CD4-positive, alpha-beta T cell treated with Interleukin-4 for 1 hour (primary cell): ENCODE results near the gene POLR2L.
A peak's percentile ranks its signal among the peaks of the same experiment; 100 is the strongest.

ENCODE experiments used
- DNase-seq, 2 donors: peaks; one replicate each; pipeline ENCODE4 v3.0.0-alpha.2; 2020 to 2022

POLR2L gene

DNA sequence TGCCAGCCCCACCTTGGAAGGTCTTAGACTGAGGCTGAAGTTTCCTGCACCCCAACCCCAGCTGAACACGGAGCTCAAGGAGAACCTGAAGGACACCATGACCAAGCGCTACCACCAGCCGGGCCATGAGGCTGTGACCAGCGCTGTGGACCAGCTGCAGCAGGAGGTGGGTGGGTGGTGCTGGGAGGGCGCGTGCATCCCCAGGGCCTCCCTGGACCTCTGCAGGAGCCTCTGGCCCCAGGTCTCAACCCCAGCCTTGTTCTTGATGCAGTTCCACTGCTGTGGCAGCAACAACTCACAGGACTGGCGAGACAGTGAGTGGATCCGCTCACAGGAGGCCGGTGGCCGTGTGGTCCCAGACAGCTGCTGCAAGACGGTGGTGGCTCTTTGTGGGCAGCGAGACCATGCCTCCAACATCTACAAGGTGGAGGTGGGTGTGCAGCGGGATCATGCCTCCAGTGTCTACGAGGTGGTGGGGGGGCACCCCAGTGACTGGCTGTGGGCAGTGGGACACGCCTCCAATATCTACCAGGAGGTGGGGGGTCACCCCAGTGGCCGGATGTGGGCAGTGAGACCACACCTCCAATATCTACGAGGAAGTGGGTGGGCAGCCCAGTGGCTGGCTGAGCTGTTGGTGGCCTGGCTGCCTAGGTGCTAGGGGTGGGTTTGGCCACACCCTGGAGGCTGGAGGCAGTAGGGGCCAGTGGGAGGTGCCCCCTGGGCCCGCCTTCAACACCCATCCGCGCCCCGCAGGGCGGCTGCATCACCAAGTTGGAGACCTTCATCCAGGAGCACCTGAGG lies 4.9 kb downstream of the POLR2L start:
- no peak for DNase-seq

DNA sequence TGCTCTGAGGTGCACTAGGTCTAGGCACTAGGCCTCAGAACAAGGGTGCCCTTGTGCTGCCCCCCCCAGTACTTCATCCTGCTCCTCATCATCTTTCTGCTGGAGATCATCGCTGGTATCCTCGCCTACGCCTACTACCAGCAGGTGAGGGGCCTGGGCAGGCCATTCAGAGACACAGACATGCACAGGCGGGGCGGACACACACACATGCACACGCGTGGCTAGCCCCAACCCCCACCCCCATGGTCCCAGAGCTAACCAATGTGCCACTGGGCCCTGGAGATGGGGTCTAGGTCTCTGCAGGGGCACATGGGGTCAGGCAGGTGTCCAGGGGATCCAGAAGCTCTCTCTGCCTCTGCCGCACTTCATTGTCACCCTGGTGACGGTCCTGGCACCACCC lies 5.6 kb downstream of the POLR2L start:
- DNase-seq = no peak

DNA sequence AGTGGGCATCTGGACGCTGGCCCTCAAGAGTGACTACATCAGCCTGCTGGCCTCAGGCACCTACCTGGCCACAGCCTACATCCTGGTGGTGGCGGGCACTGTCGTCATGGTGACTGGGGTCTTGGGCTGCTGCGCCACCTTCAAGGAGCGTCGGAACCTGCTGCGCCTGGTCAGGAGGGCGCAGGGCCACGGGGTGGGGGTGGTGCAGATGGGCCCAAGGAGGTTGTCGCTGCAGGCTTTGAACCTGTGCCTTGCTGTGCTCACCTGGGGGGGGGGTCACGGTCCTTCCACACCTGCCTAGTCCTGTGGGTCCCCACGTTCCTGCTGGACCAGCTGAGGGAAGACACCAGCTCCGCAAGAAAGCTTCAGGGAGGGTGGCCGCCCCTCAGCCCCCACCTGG lies 6.1 kb downstream of the POLR2L start:
- no peak for DNase-seq

DNA sequence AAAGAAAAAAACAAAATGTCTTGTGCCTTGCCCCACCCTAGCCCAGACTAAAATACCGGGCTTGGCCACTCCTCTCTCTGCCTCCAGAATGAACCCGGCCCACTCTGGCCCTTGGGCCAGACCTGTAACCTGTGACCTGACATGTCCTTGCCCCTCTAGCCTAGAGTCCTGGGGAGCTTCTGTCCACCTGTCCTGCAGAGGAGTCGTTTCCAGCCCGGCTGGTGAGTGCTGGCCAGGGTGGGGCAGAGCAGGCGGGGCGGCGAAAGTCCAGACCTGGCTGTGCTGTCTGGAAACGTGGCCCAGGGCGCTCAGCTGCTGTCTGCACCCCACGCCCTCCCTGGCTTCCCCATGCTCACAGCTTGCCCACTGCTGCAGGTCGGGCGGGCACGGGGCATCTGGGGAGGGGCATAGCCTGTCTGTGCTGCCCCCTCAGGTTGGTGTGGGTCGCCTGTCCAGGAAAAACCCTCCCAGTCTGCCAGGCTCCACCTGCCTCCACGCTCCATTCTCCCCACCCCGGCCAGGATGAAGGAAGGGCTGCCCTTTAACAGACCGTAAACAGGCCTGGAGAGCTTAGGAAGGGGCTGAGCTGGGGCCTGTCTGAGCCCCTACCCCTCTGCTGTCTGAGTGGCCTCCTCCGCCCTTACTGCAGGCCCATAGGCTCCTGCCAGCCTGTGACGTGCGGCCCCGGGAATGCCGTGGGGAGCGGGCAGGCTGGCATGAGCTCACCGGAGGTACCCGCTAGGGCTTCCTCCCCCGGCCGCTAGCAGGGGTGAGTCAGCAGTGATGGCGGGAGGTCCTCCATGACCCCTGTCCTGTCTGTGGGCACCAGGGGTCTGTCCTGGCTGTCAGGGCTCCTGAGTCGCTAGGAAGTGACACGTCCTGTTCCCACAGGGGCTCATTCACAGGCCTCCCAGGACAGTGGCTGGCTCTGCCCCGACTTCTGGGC lies 7.7 kb downstream of the POLR2L start:
- DNase-seq = no peak

DNA sequence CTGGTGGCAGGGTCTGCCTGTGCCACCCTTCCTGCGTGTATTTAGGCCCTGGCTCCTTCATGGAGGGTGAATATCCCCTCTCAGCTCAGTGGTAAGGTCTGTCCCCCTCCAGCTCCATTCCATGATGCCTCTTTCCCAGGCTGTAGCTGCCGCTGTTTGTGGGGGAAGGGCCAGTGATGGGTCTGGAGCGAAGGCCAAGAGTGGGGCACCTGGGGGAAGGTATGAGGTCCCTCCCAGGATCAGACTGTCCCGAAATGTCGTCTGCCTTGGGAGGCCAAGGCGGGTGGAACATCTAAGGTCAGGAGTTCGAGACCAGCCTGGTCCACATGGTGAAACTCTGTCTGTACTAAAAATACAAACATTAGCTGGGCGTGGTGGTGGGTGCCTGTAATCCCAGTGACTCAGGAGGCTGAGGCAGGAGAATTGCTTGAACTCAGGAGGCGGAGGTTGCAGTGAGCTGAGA lies 8.4 kb downstream of the POLR2L start:
- no peak for DNase-seq

DNA sequence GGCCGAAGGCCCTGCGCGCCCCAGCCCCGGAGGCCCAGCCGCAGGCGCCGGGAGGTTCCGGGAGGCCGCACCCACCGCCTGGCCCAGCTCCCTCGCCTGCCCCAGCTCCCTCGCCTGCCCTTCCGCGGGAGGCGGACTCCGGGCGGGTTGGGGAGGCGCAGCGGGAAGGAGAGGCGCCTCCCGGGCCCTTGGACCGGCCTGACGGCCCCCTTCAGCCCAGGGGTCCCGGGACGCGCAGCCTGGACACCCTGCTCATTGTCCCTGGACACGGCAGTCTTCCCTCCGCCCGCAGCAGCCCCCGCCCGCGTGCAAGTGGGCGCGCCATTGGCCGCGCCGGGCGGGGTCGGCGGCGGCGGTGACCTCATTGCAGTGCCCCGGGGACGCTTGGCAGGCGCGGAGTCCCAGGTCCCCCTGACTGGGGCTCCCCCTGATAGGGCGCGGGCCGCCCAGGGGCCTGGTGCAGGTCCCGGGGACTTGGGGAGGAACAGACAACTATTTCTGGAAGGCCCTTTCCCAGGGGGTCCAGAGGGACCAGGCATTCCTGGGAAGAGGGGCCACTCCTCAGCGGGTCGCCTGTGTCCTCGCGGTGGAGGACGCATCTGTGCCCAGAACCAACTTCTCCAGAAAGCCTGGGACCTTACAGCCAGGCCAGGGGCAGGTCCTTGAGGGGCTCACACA lies 9.1 kb downstream of the POLR2L start:
- peak; percentile 30 to 31 for DNase-seq

DNA sequence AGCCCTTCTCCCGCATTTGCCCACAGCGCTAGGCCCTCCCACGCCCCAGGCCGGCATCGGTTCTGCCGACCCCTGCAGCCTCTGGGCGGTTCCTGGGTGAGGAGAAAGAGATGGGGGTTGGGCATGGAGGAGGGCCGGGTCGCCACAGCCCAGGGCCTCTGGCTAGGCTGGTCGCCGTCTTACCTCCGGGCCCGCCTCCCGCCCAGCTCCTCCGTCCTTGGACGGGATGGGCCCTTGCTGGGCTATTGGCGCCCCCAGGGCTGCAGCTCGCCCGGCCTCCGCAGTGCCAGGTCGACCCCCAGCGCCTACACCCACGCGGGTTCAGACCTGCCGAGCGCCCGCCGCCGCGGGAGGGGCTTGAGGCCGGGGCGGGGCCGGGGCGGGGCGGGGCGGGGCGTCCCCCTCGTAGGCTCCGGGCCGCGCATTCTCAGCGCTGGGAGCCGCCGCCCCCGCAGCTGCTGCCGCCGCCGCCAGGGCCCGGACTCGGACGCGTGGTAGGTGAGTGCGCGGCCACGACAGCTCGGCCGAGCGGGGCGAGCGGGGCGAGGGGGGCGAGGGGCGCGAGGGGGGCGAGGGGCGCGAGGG lies 9.7 kb downstream of the POLR2L start, which contains the start of gene CD151:
Gene CD151 (plus strand): TSS at position 424 of the 585 bp plus-strand sequence. CDS start 3,118 bp downstream, outside the sequence.
- DNase-seq = peak in 1 of 2 donors; percentile 48

DNA sequence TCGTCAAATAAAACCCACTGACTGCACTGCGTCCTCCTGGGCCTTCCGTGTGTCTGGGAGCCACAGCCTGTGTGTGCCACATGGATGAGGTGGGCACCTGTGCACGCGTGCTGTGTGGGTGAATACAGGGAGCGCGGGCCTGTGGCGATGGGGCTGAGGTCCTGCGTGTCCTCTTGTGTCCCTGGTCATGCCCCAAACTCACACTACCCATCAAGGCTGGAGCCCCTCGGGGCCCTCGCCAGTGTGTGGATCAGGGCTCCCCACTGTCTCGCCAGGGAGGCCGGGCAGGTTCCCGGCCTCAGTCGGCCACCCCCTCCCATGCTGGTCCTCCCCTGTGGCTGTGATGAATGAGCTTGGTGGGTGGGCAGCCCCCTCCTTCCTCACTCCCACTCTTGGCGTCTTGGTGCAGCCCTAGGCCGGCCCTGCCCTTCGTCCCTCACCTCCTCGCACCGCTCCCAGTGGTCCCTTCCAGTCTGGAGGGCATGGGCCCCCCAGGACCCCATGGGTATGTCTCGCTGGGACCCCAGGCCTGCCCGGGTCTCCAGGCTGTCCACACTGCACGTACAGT lies 10.3 kb downstream of the POLR2L start:
- no peak for DNase-seq

DNA sequence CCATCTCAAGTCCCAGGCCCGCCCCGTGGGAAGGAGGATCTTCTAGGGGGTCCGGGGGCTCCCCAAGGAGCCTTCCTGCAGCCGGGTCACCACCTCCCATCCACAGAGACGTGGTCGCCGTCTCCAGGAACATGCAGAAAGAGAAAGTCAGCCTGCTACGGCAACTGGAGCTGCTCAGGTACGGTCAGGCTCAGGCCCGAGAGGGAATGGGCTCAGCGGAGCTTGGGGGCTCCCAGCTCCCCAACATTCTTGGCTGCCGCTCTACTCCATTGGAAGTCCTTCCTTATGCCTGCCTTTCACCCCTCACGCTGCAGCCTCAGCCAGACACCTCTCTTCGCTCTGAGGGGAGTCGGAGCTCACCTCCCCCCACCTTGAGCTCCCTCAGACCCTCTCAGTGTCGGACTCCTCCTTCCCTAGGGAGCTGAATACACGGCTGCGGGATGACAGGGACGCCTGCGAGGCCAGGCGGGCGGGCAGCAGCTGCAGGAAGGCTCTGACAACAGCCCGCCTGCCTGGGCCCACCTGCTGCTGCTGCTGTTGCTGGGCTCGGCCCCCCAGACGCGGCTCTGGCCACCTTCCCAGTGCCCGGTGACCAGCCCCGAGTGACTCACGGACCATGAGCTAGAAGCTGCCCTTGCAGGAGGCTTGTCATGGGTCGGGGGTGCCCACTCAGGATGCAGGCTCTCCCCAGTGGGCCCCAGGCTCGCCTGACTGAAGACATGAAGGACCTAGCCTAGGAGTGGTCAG lies 11.0 kb downstream of the POLR2L start:
- no peak for DNase-seq

DNA sequence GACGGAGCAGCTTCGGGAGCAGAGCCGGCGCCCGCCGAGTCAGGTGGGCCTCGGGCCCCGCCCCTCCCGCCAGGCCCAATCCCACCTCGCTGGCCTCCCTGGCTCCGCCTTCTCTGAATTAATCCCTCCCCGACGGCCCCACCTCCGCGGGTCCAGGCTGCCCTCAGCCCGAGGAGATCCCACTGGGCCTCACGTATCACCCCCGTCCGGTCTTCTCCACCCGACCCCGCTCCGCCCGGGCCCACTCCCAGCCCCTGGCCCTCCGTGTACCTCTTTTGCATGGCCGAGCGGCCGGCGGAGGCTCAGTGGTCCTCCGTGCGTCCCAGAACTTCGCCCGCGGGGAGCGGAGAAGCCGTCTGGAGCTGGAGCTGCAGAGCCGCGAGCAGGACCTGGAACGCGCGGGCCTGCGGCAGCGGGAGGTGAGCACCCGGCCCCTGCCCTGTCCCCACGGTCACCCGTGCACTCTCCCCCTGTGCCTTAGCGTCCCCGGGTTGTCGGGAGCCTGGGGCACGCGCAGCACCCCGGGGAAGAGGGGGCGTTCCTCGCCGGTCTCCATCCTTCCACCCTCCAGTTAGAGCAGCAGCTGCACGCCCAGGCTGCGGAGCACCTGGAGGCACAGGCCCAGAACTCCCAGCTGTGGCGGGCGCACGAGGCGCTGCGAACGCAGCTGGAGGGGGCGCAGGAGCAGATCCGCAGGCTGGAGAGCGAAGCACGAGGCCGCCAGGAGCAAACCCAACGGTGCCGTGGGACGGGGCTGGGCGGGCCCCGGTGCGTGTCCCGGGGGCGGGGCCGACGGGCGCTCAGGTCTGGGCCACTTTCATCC lies 11.8 kb downstream of the POLR2L start:
- DNase-seq = peak; percentile 59 to 68

DNA sequence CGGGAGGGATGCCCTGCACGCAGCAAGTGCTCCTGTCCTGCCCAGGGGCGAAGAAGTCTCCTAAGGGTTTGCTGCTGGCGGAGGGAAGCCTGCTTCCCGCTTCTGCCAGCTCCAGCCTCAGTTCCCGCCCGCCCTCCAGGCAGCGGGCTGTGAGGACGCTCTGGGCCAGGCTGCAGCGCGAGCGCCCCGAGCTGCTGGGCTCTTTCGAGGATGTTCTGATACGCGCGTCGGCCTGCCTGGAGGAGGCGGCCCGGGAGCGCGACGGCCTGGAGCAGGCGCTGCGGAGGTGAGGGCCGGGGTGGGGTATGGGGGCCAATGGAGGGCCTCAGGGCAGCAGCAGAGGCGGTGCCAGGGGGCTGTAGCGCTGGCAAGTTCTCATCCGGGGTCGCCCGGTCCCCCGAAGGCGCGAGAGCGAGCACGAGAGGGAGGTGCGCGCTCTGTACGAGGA lies 12.5 kb downstream of the POLR2L start:
- no peak for DNase-seq

DNA sequence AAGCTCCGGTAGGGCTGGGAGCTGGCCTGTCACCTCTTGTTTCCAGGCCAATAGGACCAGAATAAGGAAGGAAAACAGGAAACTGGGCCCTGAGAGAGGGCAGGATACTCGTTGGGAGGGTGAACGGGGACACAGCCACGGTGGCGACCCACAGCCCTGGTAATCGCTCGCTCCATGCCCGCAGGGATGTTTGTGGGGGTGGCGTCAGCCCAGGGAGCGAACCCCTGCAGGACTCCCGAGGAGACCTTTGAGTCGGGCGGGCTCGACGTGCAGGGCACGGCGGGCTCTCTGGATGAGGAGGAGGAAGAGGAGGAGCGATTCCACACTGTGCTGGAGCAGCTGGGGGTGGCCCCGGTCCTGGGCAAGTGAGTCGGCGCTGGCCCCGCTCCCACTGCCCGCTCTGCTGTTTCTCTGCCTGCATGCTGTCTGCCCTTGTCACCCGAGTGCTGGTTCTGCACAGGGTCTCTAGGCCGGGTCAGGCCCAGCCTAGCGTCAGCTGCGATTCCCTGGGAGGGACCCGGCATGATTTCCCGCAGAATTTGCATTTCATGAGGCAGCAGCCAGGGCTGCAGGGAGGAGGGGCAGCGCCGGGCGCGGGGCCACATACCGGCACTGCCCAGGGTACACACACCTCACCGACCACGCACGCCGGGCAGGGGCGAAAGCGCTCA lies 13.0 kb downstream of the POLR2L start:
- no peak for DNase-seq

DNA sequence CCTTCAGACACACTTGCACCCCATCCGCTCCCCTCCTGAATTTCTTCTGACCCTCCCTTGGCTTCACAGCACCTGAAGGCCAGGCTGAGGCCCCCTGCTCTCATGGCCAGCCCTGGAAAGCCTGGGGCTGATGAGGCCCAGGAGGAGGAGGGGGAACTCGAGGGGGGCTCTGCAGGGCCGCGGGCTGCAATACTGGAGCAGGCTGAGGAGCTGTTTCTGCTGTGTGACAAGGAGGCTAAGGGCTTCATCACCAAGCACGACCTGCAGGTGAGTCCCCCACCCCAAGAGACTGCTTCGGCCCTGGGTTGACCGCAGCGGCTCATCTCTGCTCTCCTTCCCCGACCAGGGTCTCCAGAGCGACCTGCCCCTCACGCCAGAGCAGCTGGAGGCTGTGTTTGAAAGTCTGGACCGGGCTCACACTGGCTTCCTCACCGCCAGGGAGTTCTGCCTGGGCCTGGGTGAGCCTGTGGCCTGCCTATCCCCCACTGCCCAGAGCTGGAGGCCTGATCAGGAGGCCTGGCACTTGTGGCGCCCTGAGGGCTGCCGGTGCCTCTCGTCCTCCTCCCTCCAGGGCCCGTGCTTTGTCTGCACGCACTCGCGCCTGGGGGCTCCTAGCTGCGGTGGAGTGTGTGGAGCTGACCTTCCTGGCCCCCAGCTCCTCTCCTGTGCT lies 13.7 kb downstream of the POLR2L start:
- DNase-seq = no peak

DNA sequence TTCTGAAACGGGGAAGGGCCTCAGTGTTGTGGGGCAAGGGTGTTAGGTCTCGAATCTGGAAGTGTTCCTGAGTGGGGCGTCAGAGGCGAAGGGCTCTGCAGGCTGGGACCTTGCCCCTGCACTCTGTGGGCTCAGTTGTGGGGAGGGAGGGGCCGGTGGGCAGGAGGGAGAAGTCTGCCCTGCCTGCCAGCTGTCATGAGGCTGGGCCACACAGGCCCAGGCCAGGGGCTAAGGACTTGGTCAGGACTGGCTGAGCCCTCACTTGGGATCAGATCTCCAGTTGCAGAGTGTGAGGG lies 14.5 kb downstream of the POLR2L start, which contains the start of gene CRACR2B:
Gene CRACR2B (plus strand): TSS at position 23 of the 296 bp plus-strand sequence. CDS start 689 bp downstream, outside the sequence.
- DNase-seq = no peak

DNA sequence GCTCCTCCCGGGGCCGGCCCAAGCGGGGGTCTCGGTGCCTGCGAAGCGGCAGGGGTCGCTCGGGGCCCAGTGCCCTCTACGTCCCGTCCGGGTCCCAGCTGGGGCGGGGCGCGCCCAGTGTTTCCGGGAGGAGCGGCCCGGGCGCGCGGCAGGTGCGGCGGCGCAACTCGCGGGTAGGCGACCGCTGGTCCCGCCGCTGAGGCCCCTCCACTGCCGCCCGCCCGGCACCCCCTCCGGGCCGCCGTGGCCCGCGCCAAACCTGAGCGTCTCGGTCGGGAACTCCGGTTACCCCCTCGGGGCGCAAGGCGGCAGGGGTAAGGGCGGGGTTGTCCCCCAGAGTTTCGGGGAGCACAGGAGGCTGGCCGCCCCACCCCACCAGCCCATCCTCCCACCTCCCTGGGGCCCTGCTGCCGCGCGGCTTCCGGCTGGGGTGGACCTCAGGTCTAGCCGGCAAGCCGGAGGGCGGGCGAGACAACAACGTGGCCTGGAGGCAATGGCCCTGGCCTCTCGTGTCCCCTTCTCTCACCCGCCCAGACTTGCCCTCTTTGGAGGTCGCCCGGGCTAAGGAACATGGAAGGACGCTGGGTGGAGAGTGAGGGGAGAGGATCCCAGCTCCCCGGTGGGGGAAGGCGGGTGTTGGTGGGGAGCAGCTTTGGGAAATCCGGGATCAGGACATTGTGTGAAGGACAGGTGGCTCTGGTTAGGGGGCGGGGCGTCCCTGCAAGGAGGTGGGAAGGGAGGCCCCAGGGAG lies 15.0 kb downstream of the POLR2L start:
- no peak for DNase-seq

DNA sequence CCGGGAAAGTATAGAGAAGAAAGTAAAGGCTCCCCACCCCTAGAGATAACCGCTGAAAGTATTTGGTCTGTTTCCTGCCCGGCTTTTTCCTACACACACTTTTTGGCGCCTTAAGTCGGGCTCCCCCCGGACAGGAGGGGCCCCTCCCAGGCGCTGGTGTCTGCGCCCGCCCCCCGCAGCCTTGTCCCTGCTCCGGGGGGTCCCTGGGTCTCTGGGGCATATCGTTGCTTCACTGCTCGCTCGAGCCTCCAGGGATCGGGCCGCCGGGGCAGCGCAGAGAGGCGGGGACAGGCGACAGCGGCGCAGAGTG lies 15.5 kb downstream of the POLR2L start:
- no peak for DNase-seq

DNA sequence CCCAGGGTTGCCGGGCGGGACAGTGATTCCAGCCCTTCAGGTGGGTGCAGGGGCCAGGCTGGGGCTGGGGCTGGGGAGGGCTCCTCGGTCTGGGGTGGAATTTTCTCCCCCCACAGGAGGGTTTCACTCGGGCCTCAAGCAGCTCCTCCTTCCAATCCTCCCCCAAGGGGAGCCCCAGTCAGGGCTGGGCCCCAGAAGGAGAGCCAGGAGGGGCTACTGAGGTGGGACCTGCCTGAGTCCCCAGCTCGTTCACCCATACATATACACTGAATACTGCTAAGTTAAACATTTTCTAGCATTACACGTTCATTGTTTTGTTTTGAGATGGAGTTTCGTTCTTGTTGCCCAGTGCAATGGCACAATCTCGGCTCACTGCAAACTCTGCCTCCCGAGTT lies 16.1 kb downstream of the POLR2L start:
- DNase-seq = no peak

DNA sequence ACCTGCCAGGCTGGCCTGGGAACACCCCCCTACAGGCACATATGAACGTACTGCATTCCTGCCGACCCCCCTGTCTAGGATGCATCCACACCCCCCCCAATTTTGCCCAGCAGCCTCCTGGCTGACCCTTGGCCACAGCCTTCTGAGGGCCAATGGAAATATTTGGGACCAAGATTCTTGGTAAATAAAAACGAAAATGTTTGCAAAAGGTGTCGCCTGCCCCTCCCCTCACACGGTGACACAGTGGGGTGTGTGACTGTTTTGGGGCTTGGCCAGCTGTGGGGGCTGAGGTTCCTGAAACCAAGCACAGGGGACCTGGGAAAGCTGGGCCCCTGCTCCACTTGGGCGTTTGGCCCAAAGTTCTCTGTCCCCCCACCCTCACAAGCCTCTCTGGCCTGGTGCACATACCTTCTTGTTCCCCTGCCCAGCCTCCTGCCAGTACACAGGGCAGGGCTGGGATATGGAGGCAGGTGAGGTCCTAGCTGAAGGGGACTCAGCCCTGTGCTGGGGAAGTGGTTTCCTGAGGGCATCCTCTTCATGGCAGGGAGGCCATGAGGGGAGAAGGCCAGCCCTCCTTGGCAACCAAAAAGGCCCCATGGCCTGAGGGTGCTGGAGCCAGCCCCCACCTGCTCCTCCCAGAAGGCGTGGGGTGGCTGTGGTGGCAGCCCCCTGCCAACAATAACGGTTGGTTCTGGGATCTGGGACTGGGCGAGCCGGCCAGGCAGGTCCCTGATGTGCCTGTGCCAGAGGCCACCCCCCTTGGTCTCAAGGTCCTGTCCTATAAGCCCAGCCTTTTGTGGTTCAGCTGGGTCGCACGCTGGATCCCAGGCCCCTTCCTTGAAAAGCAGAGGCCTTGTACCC lies 16.7 kb downstream of the POLR2L start:
- DNase-seq = no peak
